Thyroid gland (tissue), 4 donors: ENCODE measurements around the gene ANTXR1. TPM values are rescaled to one million over a fixed set of nuclear protein-coding genes. Genes with fewer than 3 reads are reported as not detected.

Source experiments
- DNase-seq, 2 donors: peaks; one replicate each; pipeline ENCODE4 v3.0.0-alpha.2; 2019
- H3K27ac ChIP-seq, 3 donors: fragments of 200-600 bp; sonication (generic); 1 replicate in 2 of 3; 2 replicates in 1 of 3; pipeline ENCODE4 v1.5.1; 2016 to 2019; ENCODE audit warnings: mild to moderate bottlenecking in 1 of 3, moderate library complexity in 1 of 3
- H3K27me3 ChIP-seq: fragments of 200-600 bp; sonication (generic); one replicate; pipeline ENCODE4 v1.5.1; 2019
- H3K36me3 ChIP-seq, 2 donors: fragments of 200-600 bp; sonication (generic); one replicate each; pipeline ENCODE4 v1.5.1; 2016 to 2019
- H3K4me1 ChIP-seq, 2 donors: fragments of 200-600 bp; sonication (generic); one replicate each; pipeline ENCODE4 v1.5.1; 2017 to 2019
- H3K4me3 ChIP-seq, 3 donors: fragments of 200-600 bp; sonication (generic); replicated peaks in 1 of 3; 1 replicate in 2 of 3; 2 replicates in 1 of 3; pipeline ENCODE4 v1.5.1; 2016; ENCODE audit warnings: mild to moderate bottlenecking in 1 of 3
- H3K9me3 ChIP-seq: fragments of 200-600 bp; sonication (generic); one replicate; pipeline ENCODE4 v1.5.1; 2017
- POLR2A ChIP-seq, 2 donors: fragments of 450-650 bp; IDR thresholded peaks; one replicate each; pipeline ENCODE4 v1.6.1; 2017; ENCODE audit warnings: antibody characterized with exemption in 2 of 2, mild to moderate bottlenecking in 2 of 2, moderate library complexity in 1 of 2
- WGBS, 2 donors: methylation state at CpG; one replicate each; pipeline ENCODE4 v1.1.5; 2017; 5-methylcytosine and 5-hydroxymethylcytosine counted together
- intact Hi-C: fragments of 100-400 bp; cut with DNase I; formaldehyde crosslinking; loops from one replicate; pipeline ENCODE4 v1.15.1; 2023
- total RNA-seq, 4 donors: library from RNA; depleted of rRNA; stranded (reverse); fragments of >200 nt; gene quantifications; one replicate each; pipeline ENCODE4 v1.2.3, GENCODE V29; 2016
- TF ChIP-seq, protein P1 (sequence below), 6 experiments: fragments of 200-600 bp in 3 of 6; fragments of 450-650 bp in 3 of 6; sonication (generic) in 3 of 6; IDR thresholded peaks; one replicate each; pipeline ENCODE4 v1.5.1; 2016 to 2019; ENCODE audit warnings: antibody characterized with exemption in 6 of 6, mild to moderate bottlenecking in 2 of 6, inconsistent platforms in 1 of 6, moderate library complexity in 1 of 6

ANTXR1 gene
- total RNA-seq, 4 donors from 2014 or later: 56.4 to 103 (median 79.3) TPM

DNA sequence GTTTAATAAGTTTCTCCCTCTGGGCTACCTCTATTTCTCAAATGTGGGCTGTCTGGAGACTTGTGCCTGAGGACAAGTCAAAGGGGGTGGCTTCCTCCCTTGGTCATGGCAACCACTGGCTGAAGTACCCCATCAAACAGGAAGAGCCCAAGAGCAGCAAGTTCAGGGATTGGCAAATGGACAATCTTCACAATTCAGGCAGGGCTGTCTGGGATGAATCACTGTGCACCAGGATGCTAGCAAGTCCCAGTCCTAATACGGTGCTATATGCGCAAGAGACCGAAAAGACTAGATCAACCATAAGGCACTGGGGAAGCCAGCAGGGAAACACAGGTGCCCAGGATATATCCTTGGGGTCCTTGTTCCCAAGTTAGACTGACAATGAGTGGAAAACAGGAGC lies 75.5 kb downstream of the ANTXR1 start:
- intact Hi-C loops: no loop called here
- no peak for DNase-seq
- Histone ChIP-seq H3K36me3 (no peaks in the 10 kb centered on the region), H3K4me3 (no peak overlapping the region), H3K4me1 (peaks cover 4 to 22% of the 10 kb centered on the region in 2 donors), H3K27ac (no peak overlapping the region), H3K27me3 (no peaks in the 10 kb centered on the region), H3K9me3 (no peaks in the 10 kb centered on the region)
- TF ChIP-seq, protein P1, sequence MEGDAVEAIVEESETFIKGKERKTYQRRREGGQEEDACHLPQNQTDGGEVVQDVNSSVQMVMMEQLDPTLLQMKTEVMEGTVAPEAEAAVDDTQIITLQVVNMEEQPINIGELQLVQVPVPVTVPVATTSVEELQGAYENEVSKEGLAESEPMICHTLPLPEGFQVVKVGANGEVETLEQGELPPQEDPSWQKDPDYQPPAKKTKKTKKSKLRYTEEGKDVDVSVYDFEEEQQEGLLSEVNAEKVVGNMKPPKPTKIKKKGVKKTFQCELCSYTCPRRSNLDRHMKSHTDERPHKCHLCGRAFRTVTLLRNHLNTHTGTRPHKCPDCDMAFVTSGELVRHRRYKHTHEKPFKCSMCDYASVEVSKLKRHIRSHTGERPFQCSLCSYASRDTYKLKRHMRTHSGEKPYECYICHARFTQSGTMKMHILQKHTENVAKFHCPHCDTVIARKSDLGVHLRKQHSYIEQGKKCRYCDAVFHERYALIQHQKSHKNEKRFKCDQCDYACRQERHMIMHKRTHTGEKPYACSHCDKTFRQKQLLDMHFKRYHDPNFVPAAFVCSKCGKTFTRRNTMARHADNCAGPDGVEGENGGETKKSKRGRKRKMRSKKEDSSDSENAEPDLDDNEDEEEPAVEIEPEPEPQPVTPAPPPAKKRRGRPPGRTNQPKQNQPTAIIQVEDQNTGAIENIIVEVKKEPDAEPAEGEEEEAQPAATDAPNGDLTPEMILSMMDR (IDR thresholded peaks at IDR 0.05): no peak
- no peak for TF ChIP-seq POLR2A (IDR thresholded peaks at IDR 0.05)
- WGBS, 2 donors: 85 to 87% methylated on average over 3 of the region's 3 CpGs

DNA sequence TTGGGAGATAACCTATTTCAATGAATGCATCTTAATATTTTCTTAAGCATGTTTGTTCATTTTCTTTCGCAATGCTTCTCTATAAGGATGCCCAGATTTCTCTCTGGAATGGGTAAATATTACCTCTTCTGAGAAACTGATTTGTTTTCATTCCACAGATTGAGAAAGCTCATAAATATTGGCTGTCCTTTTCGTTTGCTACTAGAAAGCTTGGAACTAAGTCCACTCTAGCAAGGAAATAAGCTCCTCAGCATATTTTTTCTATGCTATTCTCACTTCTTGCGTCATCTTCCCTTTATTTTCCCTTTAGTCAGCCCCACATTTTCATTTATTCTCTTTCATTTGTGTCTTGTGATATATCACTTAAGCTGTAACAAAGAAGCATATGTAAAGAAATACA lies 76.3 kb downstream of the ANTXR1 start:
- Histone ChIP-seq H3K27me3 (no peaks in the 10 kb centered on the region), H3K4me3 (no peak overlapping the region), H3K27ac (no peak overlapping the region), H3K4me1 (peaks cover 4 to 15% of the 10 kb centered on the region in 2 donors), H3K9me3 (no peaks in the 10 kb centered on the region), H3K36me3 (no peaks in the 10 kb centered on the region)
- no peak for DNase-seq
- intact Hi-C loops: no loop called here
- WGBS, 2 donors: 85 to 87% methylated on average over 3 of the region's 3 CpGs
- TF ChIP-seq, protein P1 (IDR thresholded peaks at IDR 0.05): no peak
- no peak for TF ChIP-seq POLR2A (IDR thresholded peaks at IDR 0.05)

DNA sequence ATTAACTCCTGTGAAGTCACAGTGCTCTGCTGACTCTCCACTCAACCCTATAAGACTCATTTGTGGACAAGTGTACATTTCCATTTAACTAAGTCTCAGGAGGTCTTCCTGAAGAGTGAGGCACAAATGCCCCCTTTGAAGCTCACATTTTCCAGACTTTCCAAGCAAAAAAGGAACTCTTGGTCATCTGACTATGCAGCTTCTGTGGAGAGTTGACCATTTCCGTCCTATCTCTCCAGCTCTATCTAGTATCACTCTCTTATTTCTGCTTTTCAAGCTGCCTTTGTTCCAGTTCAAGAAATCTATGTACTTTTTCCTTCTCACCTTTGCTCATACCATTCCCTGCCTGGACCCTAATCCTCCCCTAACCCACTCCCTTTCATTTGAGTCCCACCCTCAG lies 77.0 kb downstream of the ANTXR1 start:
- intact Hi-C loops: no loop called here

DNA sequence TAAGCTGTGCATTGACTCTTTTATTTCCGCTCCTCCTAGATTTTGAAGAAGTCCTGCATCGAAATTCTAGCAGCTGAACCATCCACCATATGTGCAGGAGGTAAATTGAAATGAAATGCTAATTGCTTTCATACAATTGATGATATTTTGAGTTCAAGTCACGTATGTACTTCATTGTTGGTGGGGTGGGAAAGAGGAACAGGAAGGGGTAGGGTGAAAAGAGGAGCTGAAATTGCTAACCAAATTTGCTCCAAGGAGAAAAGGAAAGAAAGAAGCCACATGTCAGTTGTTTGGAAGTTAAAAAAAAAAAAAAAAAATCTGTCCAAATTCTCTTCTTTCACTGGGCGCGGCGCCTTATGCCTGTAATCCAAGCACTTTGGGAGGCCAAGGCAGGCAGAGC lies 77.8 kb downstream of the ANTXR1 start:
- intact Hi-C loops: no loop called here
- H3K4me1 ChIP-seq: peaks cover 4 to 14% of the 10 kb centered on the region in 2 donors
- H3K36me3 ChIP-seq: no peaks in the 10 kb centered on the region
- H3K9me3 ChIP-seq: no peaks in the 10 kb centered on the region
- no peaks in the 10 kb centered on the region for H3K27me3 ChIP-seq
- TF ChIP-seq, protein P1 (IDR thresholded peaks at IDR 0.05): no peak
- TF ChIP-seq POLR2A (IDR thresholded peaks at IDR 0.05): no peak
- H3K27ac ChIP-seq: no peak overlapping the region
- H3K4me3 ChIP-seq: no peak overlapping the region
- 95% methylated on average over 6 of the region's 6 CpGs for WGBS, 2 donors
- DNase-seq: no peak

More for the DNA sequence above, 77.0 kb downstream of the ANTXR1 start:
- H3K36me3 ChIP-seq: no peaks in the 10 kb centered on the region
- DNase-seq: no peak
- 89 to 95% methylated on average over 1 of the region's 1 CpG for WGBS, 2 donors
- H3K27ac ChIP-seq: no peak overlapping the region
- no peak overlapping the region for H3K4me3 ChIP-seq
- H3K4me1 ChIP-seq: peaks cover 4 to 15% of the 10 kb centered on the region in 2 donors
- no peaks in the 10 kb centered on the region for H3K9me3 ChIP-seq
- H3K27me3 ChIP-seq: no peaks in the 10 kb centered on the region
- no peak for TF ChIP-seq POLR2A (IDR thresholded peaks at IDR 0.05)
- TF ChIP-seq, protein P1 (IDR thresholded peaks at IDR 0.05): no peak

DNA sequence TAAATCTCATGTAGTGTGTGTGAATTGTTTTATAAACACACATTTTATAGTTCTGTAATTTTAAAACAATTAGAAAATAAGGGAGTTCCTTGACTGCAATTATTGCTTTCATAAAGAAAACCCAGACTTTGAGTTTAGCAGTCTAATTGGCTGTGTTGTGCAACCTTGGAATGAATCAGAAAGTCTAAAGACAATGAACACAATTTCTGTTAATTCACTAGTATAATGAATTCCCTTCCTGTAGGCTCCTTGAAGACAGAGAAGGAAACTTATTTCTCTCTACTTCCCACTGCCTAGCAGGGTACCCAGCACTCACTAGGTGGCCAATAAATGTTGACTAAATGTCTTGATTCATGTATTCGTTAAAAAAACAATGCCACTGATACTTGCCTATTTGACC lies 79.9 kb downstream of the ANTXR1 start:
- Histone ChIP-seq H3K4me3 (no peak overlapping the region), H3K9me3 (no peaks in the 10 kb centered on the region), H3K27ac (no peak overlapping the region), H3K36me3 (no peaks in the 10 kb centered on the region), H3K4me1 (peaks cover 0 to 8% of the 10 kb centered on the region in 2 donors), H3K27me3 (no peaks in the 10 kb centered on the region)
- TF ChIP-seq, protein P1 (IDR thresholded peaks at IDR 0.05): no peak
- no peak for TF ChIP-seq POLR2A (IDR thresholded peaks at IDR 0.05)
- intact Hi-C loops: no loop called here
- WGBS, 2 donors: 94 to 98% methylated on average over 1 of the region's 1 CpG
- no peak for DNase-seq
